Activated CD4-positive, alpha-beta T cell treated with anti-CD3 and anti-CD28 coated beads for 36 hours (primary cell): ENCODE data around the gene CCDC148. TPM values are rescaled to one million over a fixed set of nuclear protein-coding genes. Genes with fewer than 3 reads are reported as not detected.

Source experiments
- ATAC-seq: fragments of 200-7000 bp; cut with Tn5 transposase; one replicate; pipeline ENCODE4 v1.10.0; 2021; ENCODE audit warnings: mild to moderate bottlenecking, moderate library complexity
- CTCF ChIA-PET: fragments of 350-600 bp; sonication (Branson Sonifier 250); formaldehyde crosslinking; loops from one replicate; lab custom pipeline; 2021; ENCODE audit warnings: antibody characterized with exemption; lab: Charles Lee
- POLR2A ChIA-PET: fragments of 350-600 bp; sonication (Branson Sonifier 250); formaldehyde crosslinking; loops from one replicate; lab custom pipeline; 2021; ENCODE audit warnings: antibody characterized with exemption, inconsistent platforms; lab: Charles Lee
- DNase-seq: peaks from one replicate; pipeline ENCODE4 v3.0.0-alpha.2; 2020
- H3K27ac Mint-ChIP-seq: one replicate; pipeline ENCODE4 v1.8.0; 2021; ENCODE audit warnings: mixed read lengths
- H3K27me3 Mint-ChIP-seq: one replicate; pipeline ENCODE4 v1.8.0; 2021; ENCODE audit warnings: mixed read lengths
- H3K36me3 Mint-ChIP-seq: one replicate; pipeline ENCODE4 v1.8.0; 2021; ENCODE audit warnings: low read depth, mixed read lengths
- H3K4me1 Mint-ChIP-seq: one replicate; pipeline ENCODE4 v1.8.0; 2021; ENCODE audit warnings: mixed read lengths
- H3K4me3 Mint-ChIP-seq: one replicate; pipeline ENCODE4 v1.8.0; 2021; ENCODE audit warnings: mild to moderate bottlenecking, moderate library complexity, mixed read lengths
- H3K9me3 Mint-ChIP-seq: one replicate; pipeline ENCODE4 v1.8.0; 2021; ENCODE audit warnings: low read depth, mixed read lengths
- intact Hi-C, 2 experiments: fragments of 100-400 bp; cut with DNase I in 1 of 2; cut with micrococcal nuclease in 1 of 2; formaldehyde crosslinking; loops; one replicate each; pipeline versions ENCODE4 v1.14.2 to v1.15.1; 2022 to 2024; cut with DNase I, micrococcal nuclease
- total RNA-seq, 2 experiments: library from RNA; stranded (reverse); gene quantifications; one replicate each; pipeline ENCODE4 v1.2.3, GENCODE V29; 2021

CCDC148 gene
- total RNA-seq, 2 experiments from 2014 or later: 0.23 to 0.26 TPM

- Mint-ChIP-seq H3K36me3 (no peaks in the 10 kb centered on the region), H3K9me3 (no peaks in the 10 kb centered on the region), H3K4me1 (no peaks in the 10 kb centered on the region), H3K27ac (no peak overlapping the region), H3K27me3 (peaks cover 11% of the 10 kb centered on the region), H3K4me3 (no peak overlapping the region)
- ChIA-PET CTCF (no interaction called here), POLR2A (no interaction called here)
- intact Hi-C loops: no loop called here
- ATAC-seq (no peak), DNase-seq (no peak)
Measured at GRCh38 chr2:158205215-158205614, 251.3 kb downstream of the CCDC148 start.

GRCh38 chr2:158204741-158205165, 251.8 kb downstream of the CCDC148 start:
- Mint-ChIP-seq H3K9me3 (no peaks in the 10 kb centered on the region), H3K27ac (no peak overlapping the region), H3K36me3 (no peaks in the 10 kb centered on the region), H3K4me1 (no peaks in the 10 kb centered on the region), H3K4me3 (no peak overlapping the region), H3K27me3 (peaks cover 15% of the 10 kb centered on the region)
- ATAC-seq: no peak
- ChIA-PET POLR2A (no interaction called here), CTCF (no interaction called here)
- intact Hi-C loops: no loop called here
- no peak for DNase-seq

- CTCF ChIA-PET: interaction anchor here (1.9 kb wide), 1 partner anchor 10 kb away, joined by 7 read pairs; no protein-coding TSS in a partner anchor
- no peak overlapping the region for H3K27ac Mint-ChIP-seq
Measured at GRCh38 chr2:158202161-158202815, 254.3 kb downstream of the CCDC148 start.

GRCh38 chr2:158199928-158200650, 256.5 kb downstream of the CCDC148 start:
- Mint-ChIP-seq H3K4me3 (no peak overlapping the region), H3K27me3 (peaks cover 35% of the 10 kb centered on the region), H3K9me3 (no peaks in the 10 kb centered on the region), H3K27ac (no peak overlapping the region), H3K4me1 (no peaks in the 10 kb centered on the region), H3K36me3 (no peaks in the 10 kb centered on the region)
- DNase-seq: no peak
- CTCF ChIA-PET: no interaction called here
- intact Hi-C loops: loop anchor here (10.0 kb wide), 2 partner anchors 195 to 935 kb away; no protein-coding TSS in a partner anchor
- no peak for ATAC-seq
- POLR2A ChIA-PET: interaction anchor here (0.6 kb wide), 1 partner anchor 628 kb away, joined by 6 read pairs; no protein-coding TSS in a partner anchor

More at GRCh38 chr2:158202161-158202815, 254.3 kb downstream of the CCDC148 start:
- peaks cover 23% of the 10 kb centered on the region for H3K27me3 Mint-ChIP-seq
- H3K4me1 Mint-ChIP-seq: no peaks in the 10 kb centered on the region
- intact Hi-C loops: no loop called here
- POLR2A ChIA-PET: no interaction called here
- ATAC-seq (no peak), DNase-seq (no peak)
- H3K4me3 Mint-ChIP-seq: no peak overlapping the region
- H3K36me3 Mint-ChIP-seq: no peaks in the 10 kb centered on the region
- no peaks in the 10 kb centered on the region for H3K9me3 Mint-ChIP-seq

GRCh38 chr2:158197940-158198339, 258.6 kb downstream of the CCDC148 start:
- POLR2A ChIA-PET: no interaction called here
- Mint-ChIP-seq H3K27ac (no peak overlapping the region), H3K36me3 (no peaks in the 10 kb centered on the region), H3K27me3 (peaks cover 40% of the 10 kb centered on the region), H3K9me3 (no peaks in the 10 kb centered on the region), H3K4me3 (no peak overlapping the region), H3K4me1 (peaks cover 4% of the 10 kb centered on the region)
- CTCF ChIA-PET: no interaction called here
- intact Hi-C loops: loop anchor here (10.0 kb wide), 2 partner anchors 197 to 933 kb away; no protein-coding TSS in a partner anchor
- no peak for DNase-seq
- ATAC-seq: no peak

- Mint-ChIP-seq H3K36me3 (no peaks in the 10 kb centered on the region), H3K4me1 (peaks cover 31% of the 10 kb centered on the region), H3K9me3 (no peaks in the 10 kb centered on the region), H3K4me3 (no peak overlapping the region), H3K27me3 (peaks cover 46% of the 10 kb centered on the region), H3K27ac (no peak overlapping the region)
- intact Hi-C loops: loop anchor here (5.0 to 10.0 kb wide), 4 partner anchors 201 to 929 kb away; partner anchors contain the start of genes CCDC148 (in 2 of the 2) and PKP4 (in 2 of the 2)
- ChIA-PET CTCF (no interaction called here), POLR2A (no interaction called here)
- no peak for ATAC-seq
- no peak for DNase-seq
Measured at GRCh38 chr2:158194229-158194628, 262.3 kb downstream of the CCDC148 start.

- Mint-ChIP-seq H3K4me3 (no peak overlapping the region), H3K27ac (no peak overlapping the region), H3K36me3 (no peaks in the 10 kb centered on the region), H3K4me1 (peaks cover 31% of the 10 kb centered on the region), H3K27me3 (peaks cover 39% of the 10 kb centered on the region), H3K9me3 (no peaks in the 10 kb centered on the region)
- no peak for DNase-seq
- ChIA-PET POLR2A (no interaction called here), CTCF (interaction anchor here (0.5 to 2.5 kb wide), 11 partner anchors 10 to 891 kb away, joined by 3 to 7 read pairs (median 3); no protein-coding TSS in a partner anchor)
- intact Hi-C loops: loop anchor here (5.0 to 10.0 kb wide), 4 partner anchors 202 to 928 kb away; partner anchors contain the start of genes CCDC148 (in 2 of the 2) and PKP4 (in 2 of the 2)
- no peak for ATAC-seq
Measured at GRCh38 chr2:158192515-158193443, 263.8 kb downstream of the CCDC148 start.

- peak overlapping the region; percentile 63 for H3K27ac Mint-ChIP-seq
- no peaks in the 10 kb centered on the region for H3K36me3 Mint-ChIP-seq
- H3K9me3 Mint-ChIP-seq: no peaks in the 10 kb centered on the region
- ChIA-PET CTCF (interaction anchor here (0.8 to 2.5 kb wide), 7 partner anchors 8 to 555 kb away, joined by 3 to 7 read pairs (median 4); no protein-coding TSS in a partner anchor), POLR2A (interaction anchor here (0.6 kb wide), 1 partner anchor 10 kb away, joined by 3 read pairs; no protein-coding TSS in a partner anchor)
- peaks cover 30% of the 10 kb centered on the region for H3K27me3 Mint-ChIP-seq
- DNase-seq (peak; percentile 45), ATAC-seq (peak; percentile 91)
- peak overlapping the region; percentile 15 for H3K4me3 Mint-ChIP-seq
- H3K4me1 Mint-ChIP-seq: peaks cover 31% of the 10 kb centered on the region
- intact Hi-C loops: loop anchor here (5.0 to 10.0 kb wide), 4 partner anchors 204 to 926 kb away; partner anchors contain the start of genes CCDC148 (in 2 of the 2) and PKP4 (in 2 of the 2)
Measured at GRCh38 chr2:158191076-158191895, 265.3 kb downstream of the CCDC148 start.

- intact Hi-C loops: no loop called here
- no peak for ATAC-seq
- Mint-ChIP-seq H3K9me3 (no peaks in the 10 kb centered on the region), H3K27ac (no peak overlapping the region), H3K36me3 (no peaks in the 10 kb centered on the region), H3K4me1 (peaks cover 31% of the 10 kb centered on the region), H3K27me3 (peaks cover 27% of the 10 kb centered on the region), H3K4me3 (no peak overlapping the region)
- ChIA-PET POLR2A (no interaction called here), CTCF (interaction anchor here (0.7 to 1.5 kb wide), 3 partner anchors 10 to 853 kb away, joined by 3 to 4 read pairs (median 3); no protein-coding TSS in a partner anchor)
- DNase-seq: no peak
Measured at GRCh38 chr2:158189526-158189925, 267.0 kb downstream of the CCDC148 start.

GRCh38 chr2:158187908-158188307, 268.6 kb downstream of the CCDC148 start:
- no peak for DNase-seq
- H3K27ac Mint-ChIP-seq: no peak overlapping the region
- no peaks in the 10 kb centered on the region for H3K9me3 Mint-ChIP-seq
- intact Hi-C loops: no loop called here
- no peaks in the 10 kb centered on the region for H3K36me3 Mint-ChIP-seq
- ChIA-PET POLR2A (no interaction called here), CTCF (interaction anchor here (0.8 to 1.2 kb wide), 3 partner anchors 10 to 886 kb away, joined by 3 read pairs; no protein-coding TSS in a partner anchor)
- peaks cover 18% of the 10 kb centered on the region for H3K27me3 Mint-ChIP-seq
- ATAC-seq: no peak
- peaks cover 27% of the 10 kb centered on the region for H3K4me1 Mint-ChIP-seq
- H3K4me3 Mint-ChIP-seq: no peak overlapping the region
